ENCODE data around the gene KLRK1.

DNA sequence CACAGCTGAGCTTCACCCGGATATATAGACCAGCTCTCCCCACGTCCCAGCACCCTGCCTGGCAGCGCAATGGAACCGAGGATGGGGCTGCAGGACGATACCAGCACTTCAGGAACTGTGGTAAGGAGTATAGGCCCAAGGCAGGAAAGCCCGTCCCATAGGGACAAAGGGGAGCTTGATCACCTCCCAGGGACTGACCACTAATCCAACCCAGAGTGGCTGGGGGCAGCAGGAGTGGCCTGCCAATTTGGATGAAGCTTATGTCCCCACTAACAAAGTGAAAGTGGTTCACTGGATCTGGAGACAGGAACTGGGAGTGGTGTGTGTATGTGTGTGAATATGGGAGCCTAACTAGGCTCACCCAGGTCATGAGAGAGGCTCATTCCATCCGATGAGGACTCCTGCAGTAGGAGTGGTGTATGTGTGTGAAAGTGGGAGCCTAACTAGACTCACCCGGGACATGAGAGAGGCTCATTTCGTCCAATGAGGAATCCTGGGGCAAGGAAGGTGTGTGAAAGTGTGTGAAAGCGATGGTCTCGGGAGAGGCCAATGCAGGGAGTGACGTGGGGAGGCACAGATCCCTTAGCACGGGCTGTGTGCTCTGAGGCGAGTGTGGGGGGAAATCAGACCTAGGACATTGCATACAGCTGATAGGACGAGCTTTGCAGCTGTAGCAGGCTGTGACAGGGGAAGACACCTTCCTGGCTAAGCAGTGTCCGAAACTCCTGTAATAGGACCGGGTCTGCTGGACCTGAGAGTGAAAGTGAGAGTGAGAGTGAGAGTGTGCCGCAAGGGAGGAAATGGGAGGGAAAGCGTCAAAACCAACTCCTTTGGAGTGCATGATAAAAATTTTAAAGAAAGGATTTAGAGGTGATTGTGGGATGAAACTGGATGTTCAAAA, 25.7 kb downstream of the KLRK1 start:
- TF ChIP-seq CTCF (conservative IDR thresholded peaks at IDR 0.05; ENCODE audit: low read depth, low read length) (no peak), MAFK (IDR thresholded peaks at IDR 0.05; ENCODE audit: low read depth, low read length) (no peak), USF2 (IDR thresholded peaks at IDR 0.05; ENCODE audit: low read depth, low read length) (no peak), POLR2A (IDR thresholded peaks at IDR 0.05; ENCODE audit: low read depth, low read length) (no peak), ELK1 (IDR thresholded peaks at IDR 0.05; ENCODE audit: borderline replicate concordance, low read depth, low read length) (no peak)
